ENCODE data around the gene SYCN.

SYCN gene

GRCh38 chr19:39211731-39212374 is 7.8 kb upstream of the SYCN start:
- H3K4me3 Mint-ChIP-seq = no peak overlapping the region
- no peaks in the 10 kb centered on the region for H3K36me3 Mint-ChIP-seq
- H3K9me3 Mint-ChIP-seq = no peaks in the 10 kb centered on the region
- no peaks in the 10 kb centered on the region for H3K4me1 Mint-ChIP-seq
- H3K27ac Mint-ChIP-seq = no peak overlapping the region
- DNase-seq = no peak
- H3K27me3 Mint-ChIP-seq = peaks cover 9 to 16% of the 10 kb centered on the region in 2 donors
- ATAC-seq (replicated peaks) = no peak

- no peak for ATAC-seq (replicated peaks)
- no peak for DNase-seq
- no peaks in the 10 kb centered on the region for H3K36me3 Mint-ChIP-seq
- no peak overlapping the region for H3K4me3 Mint-ChIP-seq
- H3K4me1 Mint-ChIP-seq = no peaks in the 10 kb centered on the region
- no peaks in the 10 kb centered on the region for H3K9me3 Mint-ChIP-seq
- peaks cover 22% of the 10 kb centered on the region in 2 donors for H3K27me3 Mint-ChIP-seq
- H3K27ac Mint-ChIP-seq = no peak overlapping the region
Observed at GRCh38 chr19:39209196-39209595, 5.1 kb upstream of the SYCN start.

- Mint-ChIP-seq H3K27me3 (peaks cover 25 to 32% of the 10 kb centered on the region in 2 donors), H3K9me3 (no peaks in the 10 kb centered on the region), H3K27ac (no peak overlapping the region), H3K4me1 (no peaks in the 10 kb centered on the region), H3K36me3 (no peaks in the 10 kb centered on the region), H3K4me3 (no peak overlapping the region)
- DNase-seq (no peak), ATAC-seq (replicated peaks) (no peak)
Observed at GRCh38 chr19:39208175-39208795, 4.2 kb upstream of the SYCN start.

- no peak overlapping the region for H3K4me3 Mint-ChIP-seq
- no peak for DNase-seq
- peaks cover 34 to 41% of the 10 kb centered on the region in 2 donors for H3K27me3 Mint-ChIP-seq
- no peak for ATAC-seq (replicated peaks)
- H3K4me1 Mint-ChIP-seq = no peaks in the 10 kb centered on the region
- H3K27ac Mint-ChIP-seq = no peak overlapping the region
- no peaks in the 10 kb centered on the region for H3K9me3 Mint-ChIP-seq
- no peaks in the 10 kb centered on the region for H3K36me3 Mint-ChIP-seq
Observed at GRCh38 chr19:39207293-39207836, 3.3 kb upstream of the SYCN start.

GRCh38 chr19:39206122-39206521 is 2.1 kb upstream of the SYCN start:
- H3K27me3 Mint-ChIP-seq = peaks cover 44 to 53% of the 10 kb centered on the region in 2 donors
- ATAC-seq (replicated peaks) (no peak), DNase-seq (no peak)
- no peak overlapping the region for H3K27ac Mint-ChIP-seq
- H3K4me1 Mint-ChIP-seq = no peaks in the 10 kb centered on the region
- H3K36me3 Mint-ChIP-seq = no peaks in the 10 kb centered on the region
- no peaks in the 10 kb centered on the region for H3K9me3 Mint-ChIP-seq
- H3K4me3 Mint-ChIP-seq = no peak overlapping the region

GRCh38 chr19:39205449-39205764 is 1.3 kb upstream of the SYCN start:
- no peak for ATAC-seq (replicated peaks)
- Mint-ChIP-seq H3K9me3 (no peaks in the 10 kb centered on the region), H3K4me3 (no peak overlapping the region), H3K27me3 (peaks cover 52 to 60% of the 10 kb centered on the region in 2 donors), H3K4me1 (no peaks in the 10 kb centered on the region), H3K27ac (no peak overlapping the region), H3K36me3 (no peaks in the 10 kb centered on the region)
- DNase-seq = no peak

GRCh38 chr19:39202998-39203355 is 1.1 kb downstream of the SYCN start:
- Mint-ChIP-seq H3K9me3 (no peaks in the 10 kb centered on the region), H3K4me3 (no peak overlapping the region), H3K36me3 (no peaks in the 10 kb centered on the region), H3K4me1 (peaks cover 0 to under 1% of the 10 kb centered on the region in 2 donors), H3K27ac (no peak overlapping the region), H3K27me3 (peaks cover 71 to 82% of the 10 kb centered on the region in 2 donors)
- DNase-seq (no peak), ATAC-seq (replicated peaks) (no peak)

- H3K4me1 Mint-ChIP-seq = peaks cover 9 to 18% of the 10 kb centered on the region in 2 donors
- no peak overlapping the region for H3K4me3 Mint-ChIP-seq
- no peak overlapping the region for H3K27ac Mint-ChIP-seq
- no peaks in the 10 kb centered on the region for H3K36me3 Mint-ChIP-seq
- peaks cover 79 to 89% of the 10 kb centered on the region in 2 donors for H3K27me3 Mint-ChIP-seq
- ATAC-seq (replicated peaks) (no peak), DNase-seq (no peak)
- H3K9me3 Mint-ChIP-seq = no peaks in the 10 kb centered on the region
Observed at GRCh38 chr19:39200803-39201115, 3.3 kb downstream of the SYCN start.

- no peaks in the 10 kb centered on the region for H3K9me3 Mint-ChIP-seq
- no peak overlapping the region for H3K4me3 Mint-ChIP-seq
- peaks cover 81 to 92% of the 10 kb centered on the region in 2 donors for H3K27me3 Mint-ChIP-seq
- peaks cover 9 to 23% of the 10 kb centered on the region in 2 donors for H3K4me1 Mint-ChIP-seq
- DNase-seq = no peak
- no peaks in the 10 kb centered on the region for H3K36me3 Mint-ChIP-seq
- H3K27ac Mint-ChIP-seq = no peak overlapping the region
- no peak for ATAC-seq (replicated peaks)
Observed at GRCh38 chr19:39200066-39200802, 3.8 kb downstream of the SYCN start.

- ATAC-seq (replicated peaks) = peak in 1 of 2 donors; percentile 48
- Mint-ChIP-seq H3K27ac (no peak overlapping the region), H3K27me3 (peaks cover 81 to 87% of the 10 kb centered on the region in 2 donors), H3K4me1 (peaks cover 9 to 23% of the 10 kb centered on the region in 2 donors), H3K9me3 (no peaks in the 10 kb centered on the region), H3K4me3 (no peak overlapping the region), H3K36me3 (no peaks in the 10 kb centered on the region)
- DNase-seq = no peak
Observed at GRCh38 chr19:39199025-39199424, 5.0 kb downstream of the SYCN start.

GRCh38 chr19:39197808-39198207 is 6.3 kb downstream of the SYCN start:
- Mint-ChIP-seq H3K9me3 (no peaks in the 10 kb centered on the region), H3K27me3 (peaks cover 77 to 83% of the 10 kb centered on the region in 2 donors), H3K36me3 (no peaks in the 10 kb centered on the region), H3K27ac (peak overlapping the region; percentile 4), H3K4me3 (no peak overlapping the region), H3K4me1 (peaks cover 9 to 23% of the 10 kb centered on the region in 2 donors)
- DNase-seq = no peak
- no peak for ATAC-seq (replicated peaks)

- no peak for DNase-seq
- H3K4me3 Mint-ChIP-seq = peak within 1 kb of the TSS; percentile 22 to 42
Observed at GRCh38 chr19:39196860-39197562, 7.1 kb downstream of the SYCN start, which contains the start of gene NCCRP1. Gene NCCRP1 (plus strand): TSS chr19:39196964. CDS start chr19:39196983, 19 bp downstream.

GRCh38 chr19:39196320-39196719 is 7.7 kb downstream of the SYCN start:
- H3K36me3 Mint-ChIP-seq = no peaks in the 10 kb centered on the region
- H3K27me3 Mint-ChIP-seq = peaks cover 64 to 68% of the 10 kb centered on the region in 2 donors
- H3K27ac Mint-ChIP-seq = no peak overlapping the region
- H3K9me3 Mint-ChIP-seq = no peaks in the 10 kb centered on the region
- ATAC-seq (replicated peaks) (peak in 1 of 2 donors; percentile 9), DNase-seq (no peak)
- H3K4me3 Mint-ChIP-seq = no peak overlapping the region
- H3K4me1 Mint-ChIP-seq = peaks cover 9 to 23% of the 10 kb centered on the region in 2 donors

More at GRCh38 chr19:39196860-39197562, 7.1 kb downstream of the SYCN start, which contains the start of gene NCCRP1:
- Mint-ChIP-seq H3K27me3 (peaks cover 71 to 75% of the 10 kb centered on the region in 2 donors), H3K9me3 (no peaks in the 10 kb centered on the region), H3K27ac (peak within 1 kb of the TSS; percentile 4), H3K36me3 (no peaks in the 10 kb centered on the region), H3K4me1 (peaks cover 9 to 23% of the 10 kb centered on the region in 2 donors)
- ATAC-seq (replicated peaks) = peak; percentile 26 to 29

- Mint-ChIP-seq H3K36me3 (no peaks in the 10 kb centered on the region), H3K9me3 (no peaks in the 10 kb centered on the region), H3K27me3 (peaks cover 59 to 66% of the 10 kb centered on the region in 2 donors), H3K27ac (no peak overlapping the region), H3K4me3 (no peak overlapping the region), H3K4me1 (peaks cover 9 to 23% of the 10 kb centered on the region in 2 donors)
- DNase-seq (no peak), ATAC-seq (replicated peaks) (no peak)
Observed at GRCh38 chr19:39195755-39196154, 8.3 kb downstream of the SYCN start.

All from stimulated activated naive B cell treated with anti-CD40 and anti-IgM and Interleukin-4, amounts not matched to agents 10 μg/mL and 1 μg/mL and 100 μg/mL, for 72 hours (primary cell).